Measurements from ENCODE around the gene TMC7. TPM values are rescaled to one million over a fixed set of nuclear protein-coding genes. Genes with fewer than 3 reads are reported as not detected.

TMC7 gene
- polyA plus RNA-seq, 1 of the 3 experiments (the other 2 are of a cell fraction), result 0.66 TPM

DNA sequence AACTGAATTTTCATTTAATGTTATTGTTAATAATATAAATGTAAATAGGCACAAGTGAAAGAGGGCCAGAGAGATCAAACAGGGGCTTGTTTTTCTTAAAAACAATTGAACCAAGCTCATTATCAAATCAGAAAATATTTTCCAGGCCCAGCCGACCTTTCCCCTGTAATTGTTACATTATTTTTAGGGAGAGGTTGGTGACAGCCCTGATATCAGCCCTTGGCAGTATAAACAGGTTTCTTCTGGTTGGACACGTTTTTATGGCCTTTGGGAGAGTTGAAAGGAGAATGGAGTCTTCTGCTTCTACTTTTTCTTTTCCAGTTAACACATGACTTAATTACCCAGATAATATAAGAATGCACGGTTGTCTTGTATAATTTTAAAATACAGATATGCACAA lies 43.7 kb downstream of the TMC7 start:
- 43% methylated on average over 3 of the region's 3 CpGs for WGBS (ENCODE audit: low lambda C conversion rate)
- TF ChIP-seq, protein P1, sequence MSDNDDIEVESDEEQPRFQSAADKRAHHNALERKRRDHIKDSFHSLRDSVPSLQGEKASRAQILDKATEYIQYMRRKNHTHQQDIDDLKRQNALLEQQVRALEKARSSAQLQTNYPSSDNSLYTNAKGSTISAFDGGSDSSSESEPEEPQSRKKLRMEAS (IDR thresholded peaks at IDR 0.05; ENCODE audit: low read depth), result no peak
- TF ChIP-seq CHD2 (IDR thresholded peaks at IDR 0.05; ENCODE audit: low read length, partially characterized antibody), result no peak
- TF ChIP-seq, protein P2, sequence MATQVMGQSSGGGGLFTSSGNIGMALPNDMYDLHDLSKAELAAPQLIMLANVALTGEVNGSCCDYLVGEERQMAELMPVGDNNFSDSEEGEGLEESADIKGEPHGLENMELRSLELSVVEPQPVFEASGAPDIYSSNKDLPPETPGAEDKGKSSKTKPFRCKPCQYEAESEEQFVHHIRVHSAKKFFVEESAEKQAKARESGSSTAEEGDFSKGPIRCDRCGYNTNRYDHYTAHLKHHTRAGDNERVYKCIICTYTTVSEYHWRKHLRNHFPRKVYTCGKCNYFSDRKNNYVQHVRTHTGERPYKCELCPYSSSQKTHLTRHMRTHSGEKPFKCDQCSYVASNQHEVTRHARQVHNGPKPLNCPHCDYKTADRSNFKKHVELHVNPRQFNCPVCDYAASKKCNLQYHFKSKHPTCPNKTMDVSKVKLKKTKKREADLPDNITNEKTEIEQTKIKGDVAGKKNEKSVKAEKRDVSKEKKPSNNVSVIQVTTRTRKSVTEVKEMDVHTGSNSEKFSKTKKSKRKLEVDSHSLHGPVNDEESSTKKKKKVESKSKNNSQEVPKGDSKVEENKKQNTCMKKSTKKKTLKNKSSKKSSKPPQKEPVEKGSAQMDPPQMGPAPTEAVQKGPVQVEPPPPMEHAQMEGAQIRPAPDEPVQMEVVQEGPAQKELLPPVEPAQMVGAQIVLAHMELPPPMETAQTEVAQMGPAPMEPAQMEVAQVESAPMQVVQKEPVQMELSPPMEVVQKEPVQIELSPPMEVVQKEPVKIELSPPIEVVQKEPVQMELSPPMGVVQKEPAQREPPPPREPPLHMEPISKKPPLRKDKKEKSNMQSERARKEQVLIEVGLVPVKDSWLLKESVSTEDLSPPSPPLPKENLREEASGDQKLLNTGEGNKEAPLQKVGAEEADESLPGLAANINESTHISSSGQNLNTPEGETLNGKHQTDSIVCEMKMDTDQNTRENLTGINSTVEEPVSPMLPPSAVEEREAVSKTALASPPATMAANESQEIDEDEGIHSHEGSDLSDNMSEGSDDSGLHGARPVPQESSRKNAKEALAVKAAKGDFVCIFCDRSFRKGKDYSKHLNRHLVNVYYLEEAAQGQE (IDR thresholded peaks at IDR 0.05; ENCODE audit: low read depth, low read length), result no peak
- TF ChIP-seq JUND (IDR thresholded peaks at IDR 0.05), result no peak
- TF ChIP-seq NFIC (IDR thresholded peaks at IDR 0.05; ENCODE audit: borderline replicate concordance), result no peak
- TF ChIP-seq, protein P3, sequence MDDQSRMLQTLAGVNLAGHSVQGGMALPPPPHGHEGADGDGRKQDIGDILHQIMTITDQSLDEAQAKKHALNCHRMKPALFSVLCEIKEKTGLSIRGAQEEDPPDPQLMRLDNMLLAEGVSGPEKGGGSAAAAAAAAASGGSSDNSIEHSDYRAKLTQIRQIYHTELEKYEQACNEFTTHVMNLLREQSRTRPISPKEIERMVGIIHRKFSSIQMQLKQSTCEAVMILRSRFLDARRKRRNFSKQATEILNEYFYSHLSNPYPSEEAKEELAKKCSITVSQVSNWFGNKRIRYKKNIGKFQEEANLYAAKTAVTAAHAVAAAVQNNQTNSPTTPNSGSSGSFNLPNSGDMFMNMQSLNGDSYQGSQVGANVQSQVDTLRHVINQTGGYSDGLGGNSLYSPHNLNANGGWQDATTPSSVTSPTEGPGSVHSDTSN (IDR thresholded peaks at IDR 0.05), result no peak
- no peak for TF ChIP-seq NRF1 (IDR thresholded peaks at IDR 0.05; ENCODE audit: low read depth, low read length)
- TF ChIP-seq, protein P4, sequence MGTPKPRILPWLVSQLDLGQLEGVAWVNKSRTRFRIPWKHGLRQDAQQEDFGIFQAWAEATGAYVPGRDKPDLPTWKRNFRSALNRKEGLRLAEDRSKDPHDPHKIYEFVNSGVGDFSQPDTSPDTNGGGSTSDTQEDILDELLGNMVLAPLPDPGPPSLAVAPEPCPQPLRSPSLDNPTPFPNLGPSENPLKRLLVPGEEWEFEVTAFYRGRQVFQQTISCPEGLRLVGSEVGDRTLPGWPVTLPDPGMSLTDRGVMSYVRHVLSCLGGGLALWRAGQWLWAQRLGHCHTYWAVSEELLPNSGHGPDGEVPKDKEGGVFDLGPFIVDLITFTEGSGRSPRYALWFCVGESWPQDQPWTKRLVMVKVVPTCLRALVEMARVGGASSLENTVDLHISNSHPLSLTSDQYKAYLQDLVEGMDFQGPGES (IDR thresholded peaks at IDR 0.05; ENCODE audit: low read depth, low read length), result no peak
- TF ChIP-seq EZH2phosphoT487 (IDR thresholded peaks at IDR 0.05; ENCODE audit: borderline replicate concordance, low read depth), result no peak
- no peak for TF ChIP-seq FOSL2 (IDR thresholded peaks at IDR 0.05; ENCODE audit: borderline replicate concordance, low read depth)
- TF ChIP-seq, protein P5, sequence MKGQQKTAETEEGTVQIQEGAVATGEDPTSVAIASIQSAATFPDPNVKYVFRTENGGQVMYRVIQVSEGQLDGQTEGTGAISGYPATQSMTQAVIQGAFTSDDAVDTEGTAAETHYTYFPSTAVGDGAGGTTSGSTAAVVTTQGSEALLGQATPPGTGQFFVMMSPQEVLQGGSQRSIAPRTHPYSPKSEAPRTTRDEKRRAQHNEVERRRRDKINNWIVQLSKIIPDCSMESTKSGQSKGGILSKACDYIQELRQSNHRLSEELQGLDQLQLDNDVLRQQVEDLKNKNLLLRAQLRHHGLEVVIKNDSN (IDR thresholded peaks at IDR 0.05; ENCODE audit: borderline replicate concordance, low read depth), result no peak
- TF ChIP-seq SMC3 (IDR thresholded peaks at IDR 0.05; ENCODE audit: low read depth, low read length), result no peak
- no peak for TF ChIP-seq MEF2A (IDR thresholded peaks at IDR 0.05; ENCODE audit: borderline replicate concordance, low read depth)
- no peak for TF ChIP-seq POLR2AphosphoS5 (IDR thresholded peaks at IDR 0.05; ENCODE audit: low read depth, low read length)
- no peak for TF ChIP-seq FOXJ3 (CRISPR knock-in tag; IDR thresholded peaks at IDR 0.05)
- no peak for TF ChIP-seq TCF12 (IDR thresholded peaks at IDR 0.05)
- no peak for TF ChIP-seq RFX5 (IDR thresholded peaks at IDR 0.05; ENCODE audit: low read length)
- TF ChIP-seq, protein P6, sequence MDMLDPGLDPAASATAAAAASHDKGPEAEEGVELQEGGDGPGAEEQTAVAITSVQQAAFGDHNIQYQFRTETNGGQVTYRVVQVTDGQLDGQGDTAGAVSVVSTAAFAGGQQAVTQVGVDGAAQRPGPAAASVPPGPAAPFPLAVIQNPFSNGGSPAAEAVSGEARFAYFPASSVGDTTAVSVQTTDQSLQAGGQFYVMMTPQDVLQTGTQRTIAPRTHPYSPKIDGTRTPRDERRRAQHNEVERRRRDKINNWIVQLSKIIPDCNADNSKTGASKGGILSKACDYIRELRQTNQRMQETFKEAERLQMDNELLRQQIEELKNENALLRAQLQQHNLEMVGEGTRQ (IDR thresholded peaks at IDR 0.05; ENCODE audit: borderline replicate concordance, low read depth, low read length), result no peak
- TF ChIP-seq EP300 (IDR thresholded peaks at IDR 0.05; ENCODE audit: borderline replicate concordance in 1 of 2, low read depth in 1 of 2, low read length in 1 of 2), result no peak
- Histone ChIP-seq H4K20me1 (ENCODE audit: insufficient read depth) (no peaks in the 10 kb centered on the region), H3K79me2 (ENCODE audit: insufficient read depth) (no peaks in the 10 kb centered on the region), H2AFZ (ENCODE audit: low read depth) (no peak overlapping the region), H3F3A (replicated peaks; ENCODE audit: insufficient read depth) (no peaks in the 10 kb centered on the region), H3K9ac (no peak overlapping the region), H3K9me2 (no peaks in the 10 kb centered on the region), H3K36me3 (replicated peaks in 1 of 2; ENCODE audit: control insufficient read depth in 1 of 2, insufficient read depth in 2 of 2, low read length in 1 of 2) (no peaks in the 10 kb centered on the region), H3K27me3 (ENCODE audit: insufficient read depth) (no peaks in the 10 kb centered on the region), H3K4me1 (ENCODE audit: control insufficient read depth in 1 of 2, insufficient read depth in 2 of 2, low read depth in 1 of 2, low read length in 1 of 2) (no peaks in the 10 kb centered on the region), H3K4me2 (no peak overlapping the region), H3K9me3 (no peaks in the 10 kb centered on the region), H3K27ac (ENCODE audit: low read depth in 2 of 2, low read length in 1 of 2) (no peak overlapping the region), H3K4me3 (ENCODE audit: low read depth in 2 of 2, low read length in 1 of 2) (no peak overlapping the region)
- ChIA-PET CTCF (no interaction called here), POLR2A (interaction anchor here (0.6 kb wide), 1 partner anchor 41 kb away, joined by 3 read pairs; no protein-coding TSS in a partner anchor)
- DNase-seq, result no peak

Measured in SK-N-SH (cell line).